Esophagus muscularis mucosa (tissue), 4 donors: ENCODE data around the gene MAEL. TPM values are rescaled to one million over a fixed set of nuclear protein-coding genes. Genes with fewer than 3 reads are reported as not detected.

Source experiments
- DNase-seq: peaks from one replicate; pipeline ENCODE4 v3.0.0-alpha.2; 2017; ENCODE audit errors: extremely low spot score
- H3K27ac ChIP-seq, 4 donors: fragments of 200-600 bp; sonication (generic); replicated peaks in 1 of 4; 1 replicate in 3 of 4; 2 replicates in 1 of 4; pipeline ENCODE4 v1.5.1; 2016 to 2019; ENCODE audit warnings: mild to moderate bottlenecking in 1 of 4
- H3K27me3 ChIP-seq, 4 donors: fragments of 200-600 bp; sonication (generic); one replicate each; pipeline versions ENCODE4 v1.5.1 to v1.6.0; 2016 to 2019
- H3K36me3 ChIP-seq, 4 donors: fragments of 200-600 bp; sonication (generic); one replicate each; pipeline ENCODE4 v1.5.1; 2016 to 2019
- H3K4me1 ChIP-seq, 4 donors: fragments of 200-600 bp; sonication (generic); one replicate each; pipeline ENCODE4 v1.5.1; 2016 to 2019
- H3K4me3 ChIP-seq, 4 donors: fragments of 200-600 bp; sonication (generic); 1 replicate in 2 of 4; 2 replicates in 2 of 4; pipeline ENCODE4 v1.5.1; 2016 to 2019; ENCODE audit warnings: mild to moderate bottlenecking in 4 of 4, moderate library complexity in 1 of 4
- H3K9me3 ChIP-seq, 4 donors: fragments of 200-600 bp; sonication (generic); 1 replicate in 3 of 4; 2 replicates in 1 of 4; pipeline ENCODE4 v1.5.1; 2016 to 2019
- CTCF ChIP-seq, 3 experiments: fragments of 200-600 bp in 2 of 3; fragments of 450-650 bp in 1 of 3; sonication (generic) in 2 of 3; IDR thresholded peaks; one replicate each; pipeline ENCODE4 v1.5.1; 2017 to 2019; ENCODE audit warnings: antibody characterized with exemption in 3 of 3, mild to moderate bottlenecking in 2 of 3, moderate library complexity in 1 of 3
- EP300 ChIP-seq: sonication (generic); formaldehyde crosslinking; IDR thresholded peaks from one replicate; pipeline ENCODE4 v1.6.1; 2017; ENCODE audit warnings: antibody characterized with exemption
- POLR2A ChIP-seq: fragments of 450-650 bp; IDR thresholded peaks from one replicate; pipeline ENCODE4 v1.6.1; 2017; ENCODE audit warnings: antibody characterized with exemption, moderate library complexity, mild to moderate bottlenecking, low read depth
- POLR2AphosphoS5 ChIP-seq, 2 donors: sonication (generic); formaldehyde crosslinking; IDR thresholded peaks; one replicate each; pipeline ENCODE4 v1.6.1; 2017; ENCODE audit warnings: antibody characterized with exemption in 2 of 2
- WGBS: methylation state at CpG from one replicate; pipeline ENCODE4 v1.1.5; 2018; 5-methylcytosine and 5-hydroxymethylcytosine counted together
- intact Hi-C: fragments of 100-400 bp; cut with DNase I; formaldehyde crosslinking; loops from one replicate; pipeline ENCODE4 v1.15.1; 2023
- total RNA-seq, 4 donors: library from RNA; depleted of rRNA; stranded (reverse); fragments of >200 nt; gene quantifications; one replicate each; pipeline versions ENCODE4 v1.1.0 to v1.2.1, GENCODE V29; 2016

Gene MAEL
- total RNA-seq, 4 donors from 2014 or later, result 0.83 to 2.3 (median 1.2) TPM

DNA sequence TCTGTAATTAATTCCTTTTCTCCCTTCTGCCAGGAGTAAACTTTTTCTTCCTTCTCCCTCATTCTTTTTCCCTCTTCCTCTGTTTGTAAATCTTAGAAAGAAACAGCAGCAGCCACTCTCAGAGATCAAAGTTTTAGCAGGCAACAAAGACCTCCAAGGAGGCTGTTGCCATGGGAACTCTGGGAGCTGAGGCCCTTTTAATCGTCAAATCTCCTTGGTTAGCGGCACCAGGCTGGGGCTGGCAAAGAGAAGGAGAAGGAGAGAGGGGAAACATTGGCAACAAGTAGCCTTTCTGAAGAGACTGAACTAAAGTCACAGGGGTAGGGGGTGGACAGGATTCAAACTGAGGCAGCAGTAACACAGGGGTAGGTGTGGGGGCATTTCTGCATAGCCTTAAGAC, 38.9 kb upstream of the MAEL start:
- H3K27me3 ChIP-seq, result no peaks in the 10 kb centered on the region
- H3K36me3 ChIP-seq, result no peaks in the 10 kb centered on the region
- H3K4me3 ChIP-seq, result no peak overlapping the region
- peaks cover 17 to 51% (median 43%) of the 10 kb centered on the region in 4 donors for H3K4me1 ChIP-seq
- H3K27ac ChIP-seq, result no peak overlapping the region
- WGBS, result 70% methylated on average over 2 of the region's 2 CpGs
- DNase-seq, result peak; percentile 88
- intact Hi-C loops, result no loop called here
- TF ChIP-seq EP300 (no peak), POLR2AphosphoS5 (IDR thresholded peaks at IDR 0.05) (no peak), CTCF (IDR thresholded peaks at IDR 0.05) (no peak), POLR2A (no peak)
- H3K9me3 ChIP-seq, result no peaks in the 10 kb centered on the region

DNA sequence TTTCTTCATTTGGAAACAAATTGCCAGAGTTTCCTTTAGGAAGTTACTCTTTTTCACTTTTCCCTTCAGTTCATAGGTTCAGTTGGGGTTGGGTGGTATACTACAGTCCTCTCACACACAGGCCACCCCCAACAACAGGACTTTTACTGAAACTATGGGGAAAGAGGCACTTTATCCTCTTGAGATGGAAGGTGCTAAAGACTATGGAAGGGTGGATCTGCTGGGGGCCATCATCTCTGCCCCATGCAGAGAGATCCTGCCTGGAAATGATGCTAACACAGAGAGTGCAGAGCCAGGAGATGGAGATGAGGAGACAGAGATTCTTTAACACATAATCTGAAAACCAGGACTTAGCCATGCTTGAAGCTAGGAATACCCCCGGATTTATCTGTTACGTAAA, 38.0 kb upstream of the MAEL start:
- peaks cover 17 to 51% (median 43%) of the 10 kb centered on the region in 4 donors for H3K4me1 ChIP-seq
- TF ChIP-seq EP300 (no peak), CTCF (IDR thresholded peaks at IDR 0.05) (no peak), POLR2A (no peak), POLR2AphosphoS5 (IDR thresholded peaks at IDR 0.05) (no peak)
- no peak overlapping the region for H3K4me3 ChIP-seq
- DNase-seq, result peak; percentile 64
- H3K36me3 ChIP-seq, result no peaks in the 10 kb centered on the region
- 82% methylated on average over 2 of the region's 2 CpGs for WGBS
- intact Hi-C loops, result no loop called here
- H3K27ac ChIP-seq, result peak overlapping the region in 3 of 4 donors; percentile 69 to 76 (median 69)
- H3K27me3 ChIP-seq, result no peaks in the 10 kb centered on the region
- H3K9me3 ChIP-seq, result no peaks in the 10 kb centered on the region

DNA sequence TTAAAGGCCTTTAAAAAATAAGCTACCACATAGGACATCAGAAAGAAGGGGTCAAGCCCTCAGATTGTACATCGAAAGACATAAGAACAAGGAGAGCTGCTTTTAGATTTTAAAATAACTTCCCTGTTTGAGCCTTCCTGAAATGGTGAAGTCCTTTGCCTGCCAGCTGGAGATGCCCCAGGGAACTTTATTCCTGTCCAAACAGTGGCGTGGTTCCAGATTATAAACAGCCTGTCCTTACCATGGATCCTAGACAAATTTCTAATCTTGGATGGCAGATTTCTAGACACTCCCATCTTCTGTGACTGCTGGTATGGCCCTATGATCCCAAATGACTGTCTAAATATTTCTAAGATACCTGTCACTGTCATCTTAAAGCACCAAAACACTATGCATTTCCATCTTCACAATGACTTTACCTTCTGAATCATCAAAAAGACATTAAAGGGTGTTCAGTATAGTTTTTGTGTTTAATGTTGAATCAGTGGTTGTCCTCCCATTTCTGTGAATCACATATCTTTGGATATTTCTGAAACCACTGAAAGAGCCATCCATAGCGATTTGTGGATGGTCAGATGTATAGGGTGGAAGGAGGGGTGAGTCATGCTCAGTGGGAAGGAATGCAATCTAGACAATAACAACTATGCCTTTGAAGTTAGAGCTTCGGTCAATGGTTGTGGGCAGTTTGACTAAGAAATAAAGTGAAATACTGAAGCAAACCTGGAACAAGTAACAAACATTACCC, 36.9 kb upstream of the MAEL start:
- intact Hi-C loops, result no loop called here
- peak; percentile 42 for DNase-seq

DNA sequence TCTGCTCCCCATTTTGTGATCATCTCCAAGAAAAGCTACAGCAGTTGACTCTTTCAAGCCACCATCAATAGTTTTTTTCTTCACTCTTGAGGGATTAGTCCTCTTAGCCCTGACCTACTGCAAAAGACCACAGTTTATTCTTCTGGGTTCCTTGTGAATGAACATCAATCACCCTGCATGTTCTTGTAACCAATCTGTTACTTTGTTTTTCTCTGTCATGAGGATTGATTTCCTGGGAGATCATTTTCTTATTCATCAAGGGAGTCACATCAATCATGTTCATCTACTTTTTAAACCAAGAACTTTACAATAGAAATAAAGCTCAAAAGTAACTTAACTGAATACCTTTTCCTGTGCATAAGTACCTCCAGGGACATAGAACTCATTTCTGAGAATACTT, 35.6 kb upstream of the MAEL start:
- no peak for DNase-seq
- TF ChIP-seq CTCF (IDR thresholded peaks at IDR 0.05) (no peak), EP300 (no peak), POLR2A (no peak), POLR2AphosphoS5 (IDR thresholded peaks at IDR 0.05) (no peak)
- Histone ChIP-seq H3K9me3 (no peaks in the 10 kb centered on the region), H3K36me3 (no peaks in the 10 kb centered on the region), H3K4me1 (peaks cover 8 to 35% (median 29%) of the 10 kb centered on the region in 4 donors), H3K27me3 (no peaks in the 10 kb centered on the region), H3K27ac (no peak overlapping the region), H3K4me3 (no peak overlapping the region)
- intact Hi-C loops, result no loop called here

More for the DNA sequence above, 36.9 kb upstream of the MAEL start:
- no peaks in the 10 kb centered on the region for H3K36me3 ChIP-seq
- no peaks in the 10 kb centered on the region for H3K9me3 ChIP-seq
- H3K27ac ChIP-seq, result peak overlapping the region; percentile 60 to 76 (median 69)
- H3K4me1 ChIP-seq, result peaks cover 16 to 48% (median 38%) of the 10 kb centered on the region in 4 donors
- no peaks in the 10 kb centered on the region for H3K27me3 ChIP-seq
- WGBS, result 36% methylated on average over 4 of the region's 4 CpGs
- TF ChIP-seq POLR2AphosphoS5 (IDR thresholded peaks at IDR 0.05) (peak in 1 of 2 donors; percentile 35), CTCF (IDR thresholded peaks at IDR 0.05) (no peak)
- H3K4me3 ChIP-seq, result no peak overlapping the region
